Small intestine (tissue), 7 donors: Measurements from ENCODE around the gene GDF15. TPM values are rescaled to one million over a fixed set of nuclear protein-coding genes. Genes with fewer than 3 reads are reported as not detected.
"Not testable (repeated sequence)": the region's sequence is repeated elsewhere in the genome, so short reads cannot be mapped to it uniquely, and the experiment has no call there.

Experiments
- DNase-seq, 2 donors: peaks; one replicate each; pipeline versions ENCODE4 v3.0.0 to v3.0.0-alpha.2; 2013
- FAIRE-seq: peaks from 2 replicates; lab custom pipeline; 2012; peaks lifted over from hg19 to GRCh38; lab: Jason Lieb, UNC
- H3K27ac ChIP-seq, 3 donors: one replicate each; pipeline ENCODE4 v1.5.1; 2013; ENCODE audit warnings: low read length in 2 of 3, mild to moderate bottlenecking in 2 of 3, control low read depth in 1 of 3, inconsistent platforms in 1 of 3, low read depth in 1 of 3, moderate library complexity in 1 of 3
- H3K27me3 ChIP-seq, 3 donors: one replicate each; pipeline ENCODE4 v1.6.1; 2013; ENCODE audit warnings: low read length in 3 of 3, inconsistent platforms in 1 of 3; ENCODE audit not compliant: control insufficient read depth in 3 of 3, insufficient read depth in 3 of 3
- H3K36me3 ChIP-seq, 3 donors: one replicate each; pipeline ENCODE4 v1.6.1; 2013; ENCODE audit warnings: low read length in 3 of 3, inconsistent platforms in 1 of 3, low read depth in 1 of 3, mild to moderate bottlenecking in 1 of 3, moderate library complexity in 1 of 3; ENCODE audit not compliant: control insufficient read depth in 3 of 3, insufficient read depth in 2 of 3
- H3K4me1 ChIP-seq, 3 donors: one replicate each; pipeline ENCODE4 v1.6.1; 2013; ENCODE audit warnings: low read length in 2 of 3, inconsistent platforms in 1 of 3, low read depth in 1 of 3, mild to moderate bottlenecking in 1 of 3, moderate library complexity in 1 of 3; ENCODE audit not compliant: control insufficient read depth in 3 of 3, insufficient read depth in 2 of 3
- H3K4me3 ChIP-seq, 3 donors: one replicate each; pipeline ENCODE4 v1.5.1; 2013; ENCODE audit warnings: low read length in 3 of 3, control low read depth in 1 of 3, inconsistent platforms in 1 of 3, low read depth in 1 of 3, mild to moderate bottlenecking in 1 of 3, moderate library complexity in 1 of 3
- H3K9me3 ChIP-seq, 2 donors: one replicate each; pipeline ENCODE4 v1.6.1; 2013; ENCODE audit warnings: low read depth in 1 of 2, low read length in 1 of 2; ENCODE audit not compliant: control insufficient read depth in 2 of 2, insufficient read depth in 1 of 2
- WGBS, 3 donors: extraction: QIAGEN DNeasy Blood & Tissue Kit; methylation state at CpG; one replicate each; pipeline ENCODE4 v1.1.7; 2013; 5-methylcytosine and 5-hydroxymethylcytosine counted together
- polyA plus RNA-seq, 4 donors: library from polyadenylated mRNA; stranded (reverse) in 3 of 4; unstranded in 1 of 4; fragments of 200-250 nt in 3 of 4; fragments of 120-200 nt in 1 of 4; gene quantifications; one replicate each; pipeline versions ENCODE4 v1.2.1 to v1.2.3, GENCODE V29; 2013
- donor health status: healthy with polysubstance abuse.
- donor health status: control.
- donor health status: control.
- donor health status: Bipolar disorder and iron deficiency.
- donor health status: healthy.

Gene GDF15
- polyA plus RNA-seq, 4 donors, result 4.5 to 41.5 (median 20.1) TPM

- WGBS, 3 donors, result 89 to 90% (median 90%) methylated on average over 11 of the region's 11 CpGs
- not testable (repeated sequence) for DNase-seq, H3K4me3 ChIP-seq, H3K27ac ChIP-seq, H3K9me3 ChIP-seq, H3K36me3 ChIP-seq, H3K27me3 ChIP-seq, FAIRE-seq
- peaks cover 0 to 34% (median 7%) of the 10 kb centered on the region in 3 donors for H3K4me1 ChIP-seq
Measured at GRCh38 chr19:18383622-18384021, 2.3 kb upstream of the GDF15 start.

- Histone ChIP-seq H3K36me3 (peaks cover 0 to 16% (median 0%) of the 10 kb centered on the region in 3 donors), H3K9me3 (peaks cover 0 to 2% of the 10 kb centered on the region in 2 donors), H3K4me3 (no peak overlapping the region), H3K27me3 (no peaks in the 10 kb centered on the region), H3K4me1 (peaks cover 0 to 36% (median 7%) of the 10 kb centered on the region in 3 donors), H3K27ac (peak overlapping the region; percentile 39 to 96 (median 75))
- DNase-seq, result peak; percentile 74 to 90
- 14 to 58% (median 36%) methylated on average over 7 of the region's 7 CpGs for WGBS, 3 donors
- FAIRE-seq, result no peak
Measured at GRCh38 chr19:18384775-18385174, 1.2 kb upstream of the GDF15 start.

GRCh38 chr19:18385359-18385674, 641 bp upstream of the GDF15 start:
- no peak for DNase-seq
- peaks cover 0 to 31% (median 7%) of the 10 kb centered on the region in 3 donors for H3K4me1 ChIP-seq
- no peak for FAIRE-seq
- peak overlapping the region; percentile 39 to 96 (median 75) for H3K27ac ChIP-seq
- 87 to 90% (median 90%) methylated on average over 3 of the region's 3 CpGs for WGBS, 3 donors
- H3K27me3 ChIP-seq, result no peaks in the 10 kb centered on the region
- no peak overlapping the region for H3K4me3 ChIP-seq
- peaks cover 0 to 4% of the 10 kb centered on the region in 2 donors for H3K9me3 ChIP-seq
- H3K36me3 ChIP-seq, result peaks cover 0 to 21% (median 0%) of the 10 kb centered on the region in 3 donors

DNA sequence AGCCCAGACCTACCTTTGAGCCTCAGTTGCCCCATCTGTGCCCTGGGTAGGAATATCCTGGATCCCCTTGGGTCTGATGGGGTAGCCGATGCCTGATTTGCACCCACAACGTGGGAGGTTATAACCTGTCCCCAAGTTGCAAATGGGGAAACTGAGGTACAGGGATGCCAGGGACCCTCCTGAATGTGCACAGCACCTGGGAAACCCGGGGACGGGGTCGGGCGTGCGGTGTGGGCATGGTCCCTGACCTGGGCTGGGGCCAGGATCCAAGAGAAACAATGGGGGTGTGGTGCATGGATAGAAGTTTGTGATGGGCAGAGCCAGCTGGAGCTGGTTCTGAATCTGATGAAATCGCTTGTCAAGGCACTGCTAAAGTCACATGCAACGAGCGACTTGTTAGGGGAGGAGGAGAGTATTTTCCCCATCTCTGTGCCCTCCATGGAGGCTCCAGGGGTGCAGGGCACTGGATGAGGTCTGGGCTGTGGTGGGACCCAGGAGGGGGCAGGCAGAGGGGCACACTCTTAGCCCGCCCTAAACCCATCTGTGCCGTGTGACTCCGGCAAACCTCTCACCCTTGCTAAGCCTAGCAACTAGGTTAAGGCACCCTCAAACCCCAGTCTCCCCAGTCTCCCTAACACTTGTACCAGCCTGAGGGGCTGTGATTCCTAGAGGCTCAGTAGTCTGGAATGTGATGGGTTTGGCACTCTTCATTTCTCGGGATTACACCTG, 749 bp downstream of the GDF15 start:
- FAIRE-seq (no peak), DNase-seq (peak in 1 of 2 donors; percentile 66)
- peaks cover 0 to 26% (median 7%) of the 10 kb centered on the region in 3 donors for H3K4me1 ChIP-seq
- no peaks in the 10 kb centered on the region for H3K27me3 ChIP-seq
- WGBS, 3 donors, result 33 to 59% (median 42%) methylated on average over 14 of the region's 14 CpGs
- H3K4me3 ChIP-seq, result peak overlapping the region; percentile 19 to 85 (median 62)
- H3K36me3 ChIP-seq, result peaks cover 0 to 26% (median 0%) of the 10 kb centered on the region in 3 donors
- peak overlapping the region; percentile 15 to 96 (median 47) for H3K27ac ChIP-seq
- H3K9me3 ChIP-seq, result peaks cover 0 to 4% of the 10 kb centered on the region in 2 donors

- H3K4me3 ChIP-seq, result peak overlapping the region in 2 of 3 donors; percentile 45 to 85
- FAIRE-seq, result no peak
Measured at GRCh38 chr19:18388100-18388959, 2.4 kb downstream of the GDF15 start.

GRCh38 chr19:18388960-18389725, 3.2 kb downstream of the GDF15 start:
- H3K9me3 ChIP-seq, result peaks cover 0 to 4% of the 10 kb centered on the region in 2 donors
- 83 to 87% (median 87%) methylated on average over 13 of the region's 13 CpGs for WGBS, 3 donors
- peaks cover 0 to 26% (median 0%) of the 10 kb centered on the region in 3 donors for H3K36me3 ChIP-seq
- H3K4me1 ChIP-seq, result peaks cover 0 to 25% (median 7%) of the 10 kb centered on the region in 3 donors
- H3K27me3 ChIP-seq, result no peaks in the 10 kb centered on the region
- no peak for DNase-seq
- peak overlapping the region in 1 of 3 donors; percentile 6 for H3K27ac ChIP-seq
- FAIRE-seq, result no peak
- H3K4me3 ChIP-seq, result peak overlapping the region in 1 of 3 donors; percentile 27

More at GRCh38 chr19:18388100-18388959, 2.4 kb downstream of the GDF15 start:
- peaks cover 0 to 26% (median 7%) of the 10 kb centered on the region in 3 donors for H3K4me1 ChIP-seq
- peak; percentile 66 to 94 for DNase-seq
- 9 to 22% (median 13%) methylated on average over 68 to 86 of the region's 86 CpGs for WGBS, 3 donors
- H3K36me3 ChIP-seq, result peaks cover 0 to 26% (median 0%) of the 10 kb centered on the region in 3 donors
- peaks cover 0 to 4% of the 10 kb centered on the region in 2 donors for H3K9me3 ChIP-seq
- peak overlapping the region; percentile 41 to 69 (median 46) for H3K27ac ChIP-seq
- H3K27me3 ChIP-seq, result no peaks in the 10 kb centered on the region

GRCh38 chr19:18389726-18390064, 3.7 kb downstream of the GDF15 start:
- Histone ChIP-seq H3K4me3 (no peak overlapping the region), H3K4me1 (peaks cover 0 to 20% (median 7%) of the 10 kb centered on the region in 3 donors), H3K9me3 (peaks cover 0 to 4% of the 10 kb centered on the region in 2 donors), H3K27me3 (no peaks in the 10 kb centered on the region), H3K36me3 (peaks cover 0 to 26% (median 0%) of the 10 kb centered on the region in 3 donors), H3K27ac (no peak overlapping the region)
- no peak for FAIRE-seq
- no peak for DNase-seq
